Astrocyte of the spinal cord (primary cell): ENCODE measurements around the gene A2ML1.

Source experiments
- DNase-seq: peaks from one replicate; pipeline ENCODE4 v3.0.0; 2011; ENCODE audit warnings: low read depth, low spot score
- H3K4me3 ChIP-seq: 2 replicates; pipeline ENCODE4 v1.5.1; 2011; ENCODE audit warnings: low read depth, mild to moderate bottlenecking, low read length, moderate library complexity
- CTCF ChIP-seq: IDR thresholded peaks from 2 replicates; pipeline ENCODE4 v1.5.1; 2012; ENCODE audit warnings: low read depth, mild to moderate bottlenecking, low read length, inconsistent platforms
- in situ Hi-C: cut with HindIII; loops from 2 replicates; pipeline ENCODE4 v1.10.0; 2017; ENCODE audit warnings: low sequenced_read_pairs

A2ML1 gene

GRCh38 chr12:8832500-8832899 is 10.1 kb downstream of the A2ML1 start:
- in situ Hi-C loops, result no loop called here
- no peak for TF ChIP-seq CTCF
- no peak for DNase-seq
- H3K4me3 ChIP-seq, result no peak overlapping the region

GRCh38 chr12:8834230-8834629 is 11.8 kb downstream of the A2ML1 start:
- in situ Hi-C loops, result no loop called here
- no peak overlapping the region for H3K4me3 ChIP-seq
- no peak for TF ChIP-seq CTCF

GRCh38 chr12:8837291-8837690 is 14.9 kb downstream of the A2ML1 start:
- no peak for TF ChIP-seq CTCF
- in situ Hi-C loops, result no loop called here
- no peak overlapping the region for H3K4me3 ChIP-seq
- DNase-seq, result no peak

More at GRCh38 chr12:8834230-8834629, 11.8 kb downstream of the A2ML1 start:
- no peak for DNase-seq

- DNase-seq, result no peak
- TF ChIP-seq CTCF, result no peak
- in situ Hi-C loops, result no loop called here
- no peak overlapping the region for H3K4me3 ChIP-seq
Measured at GRCh38 chr12:8840321-8840720, 17.9 kb downstream of the A2ML1 start.

GRCh38 chr12:8840938-8841633 is 18.7 kb downstream of the A2ML1 start:
- TF ChIP-seq CTCF, result no peak
- H3K4me3 ChIP-seq, result no peak overlapping the region
- no peak for DNase-seq
- in situ Hi-C loops, result no loop called here

GRCh38 chr12:8841778-8842177 is 19.4 kb downstream of the A2ML1 start:
- in situ Hi-C loops, result no loop called here
- TF ChIP-seq CTCF, result no peak
- DNase-seq, result no peak
- H3K4me3 ChIP-seq, result no peak overlapping the region
